ENCODE data around the gene APBB2. TPM values are rescaled to one million over a fixed set of nuclear protein-coding genes. Genes with fewer than 3 reads are reported as not detected.

APBB2 gene
- total RNA-seq, 1 experiment from 2014 or later: 49.0 TPM

DNA sequence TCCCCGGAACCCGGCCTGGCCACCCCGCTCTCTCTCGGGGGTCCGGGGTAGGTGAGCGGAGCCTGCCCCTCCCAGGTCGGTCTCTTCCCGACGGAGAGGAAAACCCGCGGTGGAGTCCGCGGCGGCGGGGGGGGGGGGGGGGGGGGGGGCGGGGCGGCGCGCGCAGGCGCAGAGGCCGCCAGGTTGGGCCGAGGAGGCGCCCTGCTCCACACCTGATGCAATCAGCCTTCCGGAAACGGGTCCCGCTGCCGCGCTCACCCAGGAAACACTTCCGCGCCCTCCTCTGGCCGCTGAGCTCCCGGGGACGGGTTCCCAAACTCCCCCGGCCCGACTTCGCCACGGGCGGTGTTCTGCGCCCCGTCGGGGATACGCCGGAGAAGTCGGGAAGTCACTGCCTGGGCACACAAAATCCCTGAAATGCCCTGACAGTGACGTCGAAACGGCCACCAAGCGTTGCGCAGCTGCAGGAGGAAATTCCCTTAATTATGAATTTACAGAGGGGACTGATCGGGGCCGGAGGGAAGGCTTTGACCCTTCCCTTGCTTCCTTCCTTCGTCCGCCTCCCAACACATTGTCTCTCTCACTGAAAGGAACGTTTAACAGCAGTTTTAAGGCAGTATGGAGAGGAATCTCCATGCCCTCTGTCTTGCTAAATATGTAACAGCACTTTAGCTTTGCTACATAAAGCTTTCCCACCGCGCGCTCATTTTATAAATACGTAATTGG lies 2.1 kb upstream of the APBB2 start (continued):
- TF ChIP-seq, protein P1, sequence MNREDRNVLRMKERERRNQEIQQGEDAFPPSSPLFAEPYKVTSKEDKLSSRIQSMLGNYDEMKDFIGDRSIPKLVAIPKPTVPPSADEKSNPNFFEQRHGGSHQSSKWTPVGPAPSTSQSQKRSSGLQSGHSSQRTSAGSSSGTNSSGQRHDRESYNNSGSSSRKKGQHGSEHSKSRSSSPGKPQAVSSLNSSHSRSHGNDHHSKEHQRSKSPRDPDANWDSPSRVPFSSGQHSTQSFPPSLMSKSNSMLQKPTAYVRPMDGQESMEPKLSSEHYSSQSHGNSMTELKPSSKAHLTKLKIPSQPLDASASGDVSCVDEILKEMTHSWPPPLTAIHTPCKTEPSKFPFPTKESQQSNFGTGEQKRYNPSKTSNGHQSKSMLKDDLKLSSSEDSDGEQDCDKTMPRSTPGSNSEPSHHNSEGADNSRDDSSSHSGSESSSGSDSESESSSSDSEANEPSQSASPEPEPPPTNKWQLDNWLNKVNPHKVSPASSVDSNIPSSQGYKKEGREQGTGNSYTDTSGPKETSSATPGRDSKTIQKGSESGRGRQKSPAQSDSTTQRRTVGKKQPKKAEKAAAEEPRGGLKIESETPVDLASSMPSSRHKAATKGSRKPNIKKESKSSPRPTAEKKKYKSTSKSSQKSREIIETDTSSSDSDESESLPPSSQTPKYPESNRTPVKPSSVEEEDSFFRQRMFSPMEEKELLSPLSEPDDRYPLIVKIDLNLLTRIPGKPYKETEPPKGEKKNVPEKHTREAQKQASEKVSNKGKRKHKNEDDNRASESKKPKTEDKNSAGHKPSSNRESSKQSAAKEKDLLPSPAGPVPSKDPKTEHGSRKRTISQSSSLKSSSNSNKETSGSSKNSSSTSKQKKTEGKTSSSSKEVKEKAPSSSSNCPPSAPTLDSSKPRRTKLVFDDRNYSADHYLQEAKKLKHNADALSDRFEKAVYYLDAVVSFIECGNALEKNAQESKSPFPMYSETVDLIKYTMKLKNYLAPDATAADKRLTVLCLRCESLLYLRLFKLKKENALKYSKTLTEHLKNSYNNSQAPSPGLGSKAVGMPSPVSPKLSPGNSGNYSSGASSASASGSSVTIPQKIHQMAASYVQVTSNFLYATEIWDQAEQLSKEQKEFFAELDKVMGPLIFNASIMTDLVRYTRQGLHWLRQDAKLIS (CRISPR knock-in tag; IDR thresholded peaks at IDR 0.05; ENCODE audit: borderline replicate concordance): 0 out of 2 replicates have a peak, but pooled peaks have one; percentile 33
- TF ChIP-seq ZNF138 (CRISPR knock-in tag; conservative IDR thresholded peaks at IDR 0.05): 0 out of 2 replicates have a peak, but pooled peaks have one; percentile 56
- no peak for TF ChIP-seq ZNF232 (CRISPR knock-in tag; IDR thresholded peaks at IDR 0.05)
- peak; percentile 81; the same call in 1 of the 2 replicates for TF ChIP-seq MYBL2 (CRISPR knock-in tag; IDR thresholded peaks at IDR 0.05)
- no peak for TF ChIP-seq SOX15 (CRISPR knock-in tag; IDR thresholded peaks at IDR 0.05)
- TF ChIP-seq HMGA2 (CRISPR knock-in tag; IDR thresholded peaks at IDR 0.05): no peak
- TF ChIP-seq, protein P2, sequence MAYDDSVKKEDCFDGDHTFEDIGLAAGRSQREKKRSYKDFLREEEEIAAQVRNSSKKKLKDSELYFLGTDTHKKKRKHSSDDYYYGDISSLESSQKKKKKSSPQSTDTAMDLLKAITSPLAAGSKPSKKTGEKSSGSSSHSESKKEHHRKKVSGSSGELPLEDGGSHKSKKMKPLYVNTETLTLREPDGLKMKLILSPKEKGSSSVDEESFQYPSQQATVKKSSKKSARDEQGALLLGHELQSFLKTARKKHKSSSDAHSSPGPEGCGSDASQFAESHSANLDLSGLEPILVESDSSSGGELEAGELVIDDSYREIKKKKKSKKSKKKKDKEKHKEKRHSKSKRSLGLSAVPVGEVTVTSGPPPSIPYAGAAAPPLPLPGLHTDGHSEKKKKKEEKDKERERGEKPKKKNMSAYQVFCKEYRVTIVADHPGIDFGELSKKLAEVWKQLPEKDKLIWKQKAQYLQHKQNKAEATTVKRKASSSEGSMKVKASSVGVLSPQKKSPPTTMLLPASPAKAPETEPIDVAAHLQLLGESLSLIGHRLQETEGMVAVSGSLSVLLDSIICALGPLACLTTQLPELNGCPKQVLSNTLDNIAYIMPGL (CRISPR knock-in tag; IDR thresholded peaks at IDR 0.05): peak; percentile 88; the same call in 1 of the 2 replicates
- TF ChIP-seq RORB (CRISPR knock-in tag; IDR thresholded peaks at IDR 0.05): no peak
- TF ChIP-seq NR2C2 (CRISPR knock-in tag; IDR thresholded peaks at IDR 0.05): no peak
- no peak for TF ChIP-seq IRF2 (CRISPR knock-in tag; IDR thresholded peaks at IDR 0.05; ENCODE audit: borderline replicate concordance, low read depth)
- TF ChIP-seq, protein P3, sequence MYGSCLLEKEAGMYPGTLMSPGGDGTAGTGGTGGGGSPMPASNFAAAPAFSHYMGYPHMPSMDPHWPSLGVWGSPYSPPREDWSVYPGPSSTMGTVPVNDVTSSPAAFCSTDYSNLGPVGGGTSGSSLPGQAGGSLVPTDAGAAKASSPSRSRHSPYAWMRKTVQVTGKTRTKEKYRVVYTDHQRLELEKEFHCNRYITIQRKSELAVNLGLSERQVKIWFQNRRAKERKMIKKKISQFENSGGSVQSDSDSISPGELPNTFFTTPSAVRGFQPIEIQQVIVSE (CRISPR knock-in tag; IDR thresholded peaks at IDR 0.05; ENCODE audit: borderline replicate concordance): no peak
- TF ChIP-seq EMX1 (CRISPR knock-in tag; IDR thresholded peaks at IDR 0.05): no peak
- TF ChIP-seq ATF1 (CRISPR knock-in tag; IDR thresholded peaks at IDR 0.05): no peak
- no peak for TF ChIP-seq ZNF121 (CRISPR knock-in tag; IDR thresholded peaks at IDR 0.05)
- no peak for TF ChIP-seq ESRRA (CRISPR knock-in tag; IDR thresholded peaks at IDR 0.05; ENCODE audit: borderline replicate concordance)
- TF ChIP-seq ZNF423 (CRISPR knock-in tag; IDR thresholded peaks at IDR 0.05): peak; percentile 98
- TF ChIP-seq NR1H2 (CRISPR knock-in tag; IDR thresholded peaks at IDR 0.05): no peak
- TF ChIP-seq, protein P4, sequence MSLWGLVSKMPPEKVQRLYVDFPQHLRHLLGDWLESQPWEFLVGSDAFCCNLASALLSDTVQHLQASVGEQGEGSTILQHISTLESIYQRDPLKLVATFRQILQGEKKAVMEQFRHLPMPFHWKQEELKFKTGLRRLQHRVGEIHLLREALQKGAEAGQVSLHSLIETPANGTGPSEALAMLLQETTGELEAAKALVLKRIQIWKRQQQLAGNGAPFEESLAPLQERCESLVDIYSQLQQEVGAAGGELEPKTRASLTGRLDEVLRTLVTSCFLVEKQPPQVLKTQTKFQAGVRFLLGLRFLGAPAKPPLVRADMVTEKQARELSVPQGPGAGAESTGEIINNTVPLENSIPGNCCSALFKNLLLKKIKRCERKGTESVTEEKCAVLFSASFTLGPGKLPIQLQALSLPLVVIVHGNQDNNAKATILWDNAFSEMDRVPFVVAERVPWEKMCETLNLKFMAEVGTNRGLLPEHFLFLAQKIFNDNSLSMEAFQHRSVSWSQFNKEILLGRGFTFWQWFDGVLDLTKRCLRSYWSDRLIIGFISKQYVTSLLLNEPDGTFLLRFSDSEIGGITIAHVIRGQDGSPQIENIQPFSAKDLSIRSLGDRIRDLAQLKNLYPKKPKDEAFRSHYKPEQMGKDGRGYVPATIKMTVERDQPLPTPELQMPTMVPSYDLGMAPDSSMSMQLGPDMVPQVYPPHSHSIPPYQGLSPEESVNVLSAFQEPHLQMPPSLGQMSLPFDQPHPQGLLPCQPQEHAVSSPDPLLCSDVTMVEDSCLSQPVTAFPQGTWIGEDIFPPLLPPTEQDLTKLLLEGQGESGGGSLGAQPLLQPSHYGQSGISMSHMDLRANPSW (CRISPR knock-in tag; conservative IDR thresholded peaks at IDR 0.05; ENCODE audit: low read depth): no peak
- TF ChIP-seq TP53 (CRISPR knock-in tag; IDR thresholded peaks at IDR 0.05): no peak
- TF ChIP-seq, protein P5, sequence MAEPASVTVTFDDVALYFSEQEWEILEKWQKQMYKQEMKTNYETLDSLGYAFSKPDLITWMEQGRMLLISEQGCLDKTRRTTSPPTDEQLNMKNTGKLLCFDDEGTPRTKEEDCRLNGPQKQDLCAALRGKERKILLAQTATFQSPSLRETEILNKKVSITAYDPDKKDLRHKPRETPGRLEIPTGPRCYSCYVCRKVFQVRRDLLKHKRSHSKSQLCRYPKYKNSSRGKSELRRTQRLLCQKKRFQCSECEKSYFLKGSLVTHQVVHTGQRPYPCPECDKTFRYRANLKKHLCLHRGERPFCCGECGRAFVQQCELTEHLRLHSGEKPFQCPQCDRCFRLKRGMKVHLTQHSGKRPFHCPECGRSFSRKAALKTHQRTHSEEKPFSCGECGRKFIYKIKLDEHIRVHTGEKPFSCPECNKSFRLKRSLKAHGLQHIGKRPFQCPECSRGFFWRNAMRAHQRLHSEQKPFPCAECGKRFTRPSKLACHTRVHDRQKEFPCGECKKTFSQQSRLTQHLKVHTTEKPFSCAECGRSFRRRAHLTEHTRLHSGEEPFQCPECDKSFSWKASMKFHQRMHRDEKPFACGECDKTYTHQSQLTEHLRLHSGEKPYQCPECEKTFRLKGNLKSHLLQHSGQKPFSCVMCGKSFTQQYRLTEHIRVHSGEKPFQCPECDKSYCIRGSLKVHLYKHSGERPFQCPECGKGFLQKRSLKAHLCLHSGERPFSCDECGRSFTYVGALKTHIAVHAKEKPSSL (CRISPR knock-in tag; conservative IDR thresholded peaks at IDR 0.05): no peak
- TF ChIP-seq ETV6 (CRISPR knock-in tag; IDR thresholded peaks at IDR 0.05): peak; percentile 91; the same call in 1 of the 2 replicates
- TF ChIP-seq, protein P6, sequence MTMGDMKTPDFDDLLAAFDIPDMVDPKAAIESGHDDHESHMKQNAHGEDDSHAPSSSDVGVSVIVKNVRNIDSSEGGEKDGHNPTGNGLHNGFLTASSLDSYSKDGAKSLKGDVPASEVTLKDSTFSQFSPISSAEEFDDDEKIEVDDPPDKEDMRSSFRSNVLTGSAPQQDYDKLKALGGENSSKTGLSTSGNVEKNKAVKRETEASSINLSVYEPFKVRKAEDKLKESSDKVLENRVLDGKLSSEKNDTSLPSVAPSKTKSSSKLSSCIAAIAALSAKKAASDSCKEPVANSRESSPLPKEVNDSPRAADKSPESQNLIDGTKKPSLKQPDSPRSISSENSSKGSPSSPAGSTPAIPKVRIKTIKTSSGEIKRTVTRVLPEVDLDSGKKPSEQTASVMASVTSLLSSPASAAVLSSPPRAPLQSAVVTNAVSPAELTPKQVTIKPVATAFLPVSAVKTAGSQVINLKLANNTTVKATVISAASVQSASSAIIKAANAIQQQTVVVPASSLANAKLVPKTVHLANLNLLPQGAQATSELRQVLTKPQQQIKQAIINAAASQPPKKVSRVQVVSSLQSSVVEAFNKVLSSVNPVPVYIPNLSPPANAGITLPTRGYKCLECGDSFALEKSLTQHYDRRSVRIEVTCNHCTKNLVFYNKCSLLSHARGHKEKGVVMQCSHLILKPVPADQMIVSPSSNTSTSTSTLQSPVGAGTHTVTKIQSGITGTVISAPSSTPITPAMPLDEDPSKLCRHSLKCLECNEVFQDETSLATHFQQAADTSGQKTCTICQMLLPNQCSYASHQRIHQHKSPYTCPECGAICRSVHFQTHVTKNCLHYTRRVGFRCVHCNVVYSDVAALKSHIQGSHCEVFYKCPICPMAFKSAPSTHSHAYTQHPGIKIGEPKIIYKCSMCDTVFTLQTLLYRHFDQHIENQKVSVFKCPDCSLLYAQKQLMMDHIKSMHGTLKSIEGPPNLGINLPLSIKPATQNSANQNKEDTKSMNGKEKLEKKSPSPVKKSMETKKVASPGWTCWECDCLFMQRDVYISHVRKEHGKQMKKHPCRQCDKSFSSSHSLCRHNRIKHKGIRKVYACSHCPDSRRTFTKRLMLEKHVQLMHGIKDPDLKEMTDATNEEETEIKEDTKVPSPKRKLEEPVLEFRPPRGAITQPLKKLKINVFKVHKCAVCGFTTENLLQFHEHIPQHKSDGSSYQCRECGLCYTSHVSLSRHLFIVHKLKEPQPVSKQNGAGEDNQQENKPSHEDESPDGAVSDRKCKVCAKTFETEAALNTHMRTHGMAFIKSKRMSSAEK (CRISPR knock-in tag; IDR thresholded peaks at IDR 0.05; ENCODE audit: borderline replicate concordance): no peak
